Upper lobe of left lung (tissue), 6 donors: ENCODE results near the gene LARP6. TPM values are rescaled to one million over a fixed set of nuclear protein-coding genes. Genes with fewer than 3 reads are reported as not detected.
A peak's percentile ranks its signal among the peaks of the same experiment; 100 is the strongest.
"Not testable (repeated sequence)": the region's sequence is repeated elsewhere in the genome, so short reads cannot be mapped to it uniquely, and the experiment has no call there.

Experiments used
- ATAC-seq, 2 donors: fragments of 200-7000 bp; cut with Tn5 transposase; one replicate each; pipeline ENCODE4 v1.9.1; 2022; ENCODE audit warnings: mild to moderate bottlenecking in 2 of 2, moderate library complexity in 2 of 2; ENCODE audit not compliant: low FRiP score in 2 of 2
- DNase-seq, 2 donors: peaks; one replicate each; pipeline ENCODE4 v3.0.0-alpha.2; 2019 to 2020
- H3K27ac ChIP-seq, 4 donors: fragments of 200-600 bp; sonication (generic); one replicate each; pipeline ENCODE4 v1.5.1; 2016 to 2019
- H3K27me3 ChIP-seq, 4 donors: fragments of 200-600 bp; sonication (generic); one replicate each; pipeline ENCODE4 v1.5.1; 2017 to 2019
- H3K36me3 ChIP-seq, 4 donors: fragments of 200-600 bp; sonication (generic); one replicate each; pipeline ENCODE4 v1.5.1; 2016 to 2019
- H3K4me1 ChIP-seq, 4 donors: fragments of 200-600 bp; sonication (generic); one replicate each; pipeline ENCODE4 v1.5.1; 2018 to 2019
- H3K4me3 ChIP-seq, 4 donors: fragments of 200-600 bp; sonication (generic); one replicate each; pipeline ENCODE4 v1.5.1; 2017 to 2019; ENCODE audit warnings: mild to moderate bottlenecking in 2 of 4, moderate library complexity in 1 of 4
- H3K9me3 ChIP-seq, 4 donors: fragments of 200-600 bp; sonication (generic); one replicate each; pipeline ENCODE4 v1.5.1; 2018 to 2019
- EP300 ChIP-seq, 4 donors: sonication (generic); formaldehyde crosslinking; IDR thresholded peaks; one replicate each; pipeline ENCODE4 v1.5.1; 2017; ENCODE audit warnings: antibody characterized with exemption in 4 of 4, control low read depth in 2 of 4
- POLR2A ChIP-seq, 4 donors: fragments of 450-650 bp; IDR thresholded peaks; one replicate each; pipeline ENCODE4 v1.5.1; 2016 to 2017; ENCODE audit warnings: antibody characterized with exemption in 4 of 4, mild to moderate bottlenecking in 2 of 4
- POLR2AphosphoS5 ChIP-seq, 2 donors: sonication (generic); formaldehyde crosslinking; IDR thresholded peaks; one replicate each; pipeline ENCODE4 v1.5.1; 2017; ENCODE audit warnings: antibody characterized with exemption in 2 of 2
- WGBS, 2 donors: methylation state at CpG; one replicate each; pipeline ENCODE4 v1.1.5; 2017 to 2018; 5-methylcytosine and 5-hydroxymethylcytosine counted together
- total RNA-seq, 6 donors: library from RNA; depleted of rRNA in 4 of 6; stranded (reverse); fragments of >200 nt in 4 of 6; gene quantifications; one replicate each; pipeline versions ENCODE4 v1.1.0 to v1.2.1, GENCODE V29; 2016 to 2021
- TF ChIP-seq, protein P1 (sequence below), 6 experiments: fragments of 450-650 bp in 4 of 6; fragments of 200-600 bp in 2 of 6; sonication (generic) in 2 of 6; IDR thresholded peaks; one replicate each; pipeline ENCODE4 v1.5.1; 2016 to 2019; ENCODE audit warnings: antibody characterized with exemption in 6 of 6
- donor health status: DM: no; HTN: no; CAD: no; lungs with moderate emphysema.
- donor health status: DM: no; HTN: yes; CAD: no; lungs with severe emphysema.

Gene LARP6
- total RNA-seq, 6 donors from 2014 or later = 1.0 to 12.0 (median 5.2) TPM

- 85 to 89% methylated on average over 4 of the region's 4 CpGs for WGBS, 2 donors
- Histone ChIP-seq H3K9me3 (no peaks in the 10 kb centered on the region), H3K27me3 (no peaks in the 10 kb centered on the region), H3K4me1 (peaks cover 0 to 13% (median 9%) of the 10 kb centered on the region in 4 donors), H3K27ac (no peak overlapping the region), H3K36me3 (no peaks in the 10 kb centered on the region), H3K4me3 (no peak overlapping the region)
- TF ChIP-seq, protein P1, sequence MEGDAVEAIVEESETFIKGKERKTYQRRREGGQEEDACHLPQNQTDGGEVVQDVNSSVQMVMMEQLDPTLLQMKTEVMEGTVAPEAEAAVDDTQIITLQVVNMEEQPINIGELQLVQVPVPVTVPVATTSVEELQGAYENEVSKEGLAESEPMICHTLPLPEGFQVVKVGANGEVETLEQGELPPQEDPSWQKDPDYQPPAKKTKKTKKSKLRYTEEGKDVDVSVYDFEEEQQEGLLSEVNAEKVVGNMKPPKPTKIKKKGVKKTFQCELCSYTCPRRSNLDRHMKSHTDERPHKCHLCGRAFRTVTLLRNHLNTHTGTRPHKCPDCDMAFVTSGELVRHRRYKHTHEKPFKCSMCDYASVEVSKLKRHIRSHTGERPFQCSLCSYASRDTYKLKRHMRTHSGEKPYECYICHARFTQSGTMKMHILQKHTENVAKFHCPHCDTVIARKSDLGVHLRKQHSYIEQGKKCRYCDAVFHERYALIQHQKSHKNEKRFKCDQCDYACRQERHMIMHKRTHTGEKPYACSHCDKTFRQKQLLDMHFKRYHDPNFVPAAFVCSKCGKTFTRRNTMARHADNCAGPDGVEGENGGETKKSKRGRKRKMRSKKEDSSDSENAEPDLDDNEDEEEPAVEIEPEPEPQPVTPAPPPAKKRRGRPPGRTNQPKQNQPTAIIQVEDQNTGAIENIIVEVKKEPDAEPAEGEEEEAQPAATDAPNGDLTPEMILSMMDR (IDR thresholded peaks at IDR 0.05) = no peak
- TF ChIP-seq POLR2AphosphoS5 (IDR thresholded peaks at IDR 0.05) (no peak), EP300 (IDR thresholded peaks at IDR 0.05) (no peak), POLR2A (IDR thresholded peaks at IDR 0.05) (no peak)
- DNase-seq (no peak), ATAC-seq (no peak)
Measured at GRCh38 chr15:70812827-70813364, 41.1 kb downstream of the LARP6 start.

- H3K9me3 ChIP-seq = no peaks in the 10 kb centered on the region
- no peak overlapping the region for H3K27ac ChIP-seq
- no peak for ATAC-seq
- H3K4me1 ChIP-seq = peaks cover 10 to 23% (median 17%) of the 10 kb centered on the region in 4 donors
- no peaks in the 10 kb centered on the region for H3K36me3 ChIP-seq
- H3K4me3 ChIP-seq = no peak overlapping the region
- TF ChIP-seq, protein P1 (IDR thresholded peaks at IDR 0.05) = no peak
- TF ChIP-seq POLR2AphosphoS5 (IDR thresholded peaks at IDR 0.05) (no peak), EP300 (IDR thresholded peaks at IDR 0.05) (no peak), POLR2A (IDR thresholded peaks at IDR 0.05) (no peak)
- H3K27me3 ChIP-seq = no peaks in the 10 kb centered on the region
- no peak for DNase-seq
- WGBS, 2 donors = 45 to 53% methylated on average over 4 to 9 of the region's 9 CpGs
Measured at GRCh38 chr15:70810916-70811578, 42.9 kb downstream of the LARP6 start.

DNA sequence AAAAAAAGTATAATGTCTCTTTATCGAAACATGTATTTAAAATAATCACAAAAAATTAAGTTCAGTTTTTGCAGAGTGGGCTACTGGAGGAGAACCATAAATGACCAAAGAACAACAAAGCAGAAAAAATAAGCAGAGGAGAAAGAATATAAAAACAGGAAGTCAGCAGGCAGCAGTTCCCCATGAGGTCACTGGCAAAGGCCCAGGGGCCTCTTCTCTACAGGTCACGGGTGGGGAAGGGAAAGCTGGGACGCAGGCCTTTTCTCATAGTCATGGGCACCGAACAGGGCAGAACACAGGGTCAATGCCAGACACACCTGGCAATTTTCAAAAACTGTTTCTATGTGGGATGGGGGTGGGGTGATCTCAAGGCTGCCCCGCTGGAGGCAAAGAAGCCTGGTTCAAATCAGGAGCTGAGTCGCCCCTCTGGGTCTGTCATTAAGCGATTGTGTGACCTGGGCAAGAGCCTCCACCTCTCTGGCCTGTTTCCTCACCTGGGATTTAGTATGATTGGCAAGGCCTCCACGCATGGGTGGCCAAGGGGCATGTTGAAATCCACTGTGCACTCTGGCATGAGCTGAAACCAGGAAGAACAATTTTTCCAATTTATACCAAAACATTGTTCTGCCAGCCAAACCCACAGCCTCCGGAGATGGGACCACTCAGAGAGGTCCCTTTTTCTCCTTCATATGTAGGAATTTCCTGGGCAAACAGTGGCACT lies 46.8 kb downstream of the LARP6 start:
- TF ChIP-seq POLR2A (IDR thresholded peaks at IDR 0.05) = peak in 1 of 4 donors; percentile 9
- peak in 1 of 2 donors; percentile 24 for TF ChIP-seq POLR2AphosphoS5 (IDR thresholded peaks at IDR 0.05)
- no peak for TF ChIP-seq EP300 (IDR thresholded peaks at IDR 0.05)
- Histone ChIP-seq H3K36me3 (no peaks in the 10 kb centered on the region), H3K4me3 (no peak overlapping the region), H3K9me3 (no peaks in the 10 kb centered on the region), H3K27ac (peak overlapping the region in 3 of 4 donors; percentile 25 to 54 (median 38)), H3K4me1 (peaks cover 10 to 22% (median 17%) of the 10 kb centered on the region in 4 donors), H3K27me3 (no peaks in the 10 kb centered on the region)
- 65 to 71% methylated on average over 8 to 9 of the region's 9 CpGs for WGBS, 2 donors
- DNase-seq = peak in 1 of 2 donors; percentile 64
- ATAC-seq = peak; percentile 38 to 62

- H3K4me1 ChIP-seq = peaks cover 23 to 28% (median 25%) of the 10 kb centered on the region in 4 donors
- not testable (repeated sequence) for H3K27ac ChIP-seq, H3K4me3 ChIP-seq, ATAC-seq, H3K9me3 ChIP-seq, H3K27me3 ChIP-seq, DNase-seq, H3K36me3 ChIP-seq
- WGBS, 2 donors = 96% methylated on average over 7 to 9 of the region's 9 CpGs
Measured at GRCh38 chr15:70804388-70804787, 49.6 kb downstream of the LARP6 start.

DNA sequence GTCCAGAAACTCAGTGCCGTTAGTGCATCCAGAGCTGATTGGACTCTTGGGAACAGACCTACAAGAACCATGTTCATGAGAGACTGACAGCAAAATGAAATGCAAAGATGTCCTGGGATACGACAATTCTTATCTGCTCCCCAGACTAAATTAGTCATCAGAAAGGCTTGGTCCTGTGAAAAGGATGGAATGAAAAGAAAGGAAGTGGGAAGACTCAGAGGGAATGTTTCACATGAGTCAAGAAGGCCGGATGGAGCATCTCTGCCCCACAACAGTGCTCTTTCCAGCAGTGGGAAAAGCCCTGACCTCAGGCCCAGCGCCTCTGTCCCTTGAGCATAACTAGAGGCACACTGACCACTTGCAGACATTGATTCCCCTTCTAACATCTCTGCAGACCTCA lies 51.3 kb downstream of the LARP6 start:
- 88 to 90% methylated on average over 4 of the region's 4 CpGs for WGBS, 2 donors
- H3K27ac ChIP-seq = no peak overlapping the region
- no peak overlapping the region for H3K4me3 ChIP-seq
- no peaks in the 10 kb centered on the region for H3K27me3 ChIP-seq
- ATAC-seq (no peak), DNase-seq (no peak)
- TF ChIP-seq POLR2A (IDR thresholded peaks at IDR 0.05) (no peak), POLR2AphosphoS5 (IDR thresholded peaks at IDR 0.05) (no peak), EP300 (IDR thresholded peaks at IDR 0.05) (no peak)
- TF ChIP-seq, protein P1 (IDR thresholded peaks at IDR 0.05) = no peak
- no peaks in the 10 kb centered on the region for H3K36me3 ChIP-seq
- H3K4me1 ChIP-seq = peaks cover 26 to 30% (median 28%) of the 10 kb centered on the region in 4 donors
- no peaks in the 10 kb centered on the region for H3K9me3 ChIP-seq
